SK-N-DZ (cell line): Measurements from ENCODE around the gene GIPC2.
"Not testable (repeated sequence)": the region's sequence is repeated elsewhere in the genome, so short reads cannot be mapped to it uniquely, and the experiment has no call there.

Source experiments
- DNase-seq: peaks from one replicate; pipeline ENCODE4 v3.0.0-alpha.2; 2015; ENCODE audit warnings: low spot score

The GIPC2 gene

GRCh38 chr1:78093560-78093959 lies 47.8 kb downstream of the GIPC2 start:
- no peak for DNase-seq

- DNase-seq, result no peak
Observed at GRCh38 chr1:78094639-78095038, 48.9 kb downstream of the GIPC2 start.

- no peak for DNase-seq
Observed at GRCh38 chr1:78095593-78095992, 49.8 kb downstream of the GIPC2 start.

GRCh38 chr1:78096017-78096416 lies 50.3 kb downstream of the GIPC2 start:
- no peak for DNase-seq

- no peak for DNase-seq
Observed at GRCh38 chr1:78096976-78097375, 51.2 kb downstream of the GIPC2 start.

- DNase-seq, result no peak
Observed at GRCh38 chr1:78101051-78101450, 55.3 kb downstream of the GIPC2 start.

- DNase-seq, result no peak
Observed at GRCh38 chr1:78101514-78101913, 55.7 kb downstream of the GIPC2 start.

GRCh38 chr1:78102082-78102481 lies 56.3 kb downstream of the GIPC2 start:
- DNase-seq, result no peak

- no peak for DNase-seq
Observed at GRCh38 chr1:78102916-78103315, 57.1 kb downstream of the GIPC2 start.

- DNase-seq, result no peak
Observed at GRCh38 chr1:78104322-78104721, 58.6 kb downstream of the GIPC2 start.

- not testable (repeated sequence) for DNase-seq
Observed at GRCh38 chr1:78109659-78110058, 63.9 kb downstream of the GIPC2 start.

- no peak for DNase-seq
Observed at GRCh38 chr1:78113156-78113916, 67.6 kb downstream of the GIPC2 start.

- DNase-seq, result peak; percentile 77
Observed at GRCh38 chr1:78114034-78114956, 68.5 kb downstream of the GIPC2 start.

GRCh38 chr1:78120485-78120884 lies 74.7 kb downstream of the GIPC2 start:
- DNase-seq, result not testable (repeated sequence)

- no peak for DNase-seq
Observed at GRCh38 chr1:78121710-78122109, 75.9 kb downstream of the GIPC2 start.

GRCh38 chr1:78122389-78122788 lies 76.6 kb downstream of the GIPC2 start:
- DNase-seq, result no peak

GRCh38 chr1:78126506-78126905 lies 80.7 kb downstream of the GIPC2 start:
- no peak for DNase-seq

- no peak for DNase-seq
Observed at GRCh38 chr1:78132174-78132947, 86.6 kb downstream of the GIPC2 start.

GRCh38 chr1:78132948-78133322 lies 87.2 kb downstream of the GIPC2 start:
- DNase-seq, result no peak

GRCh38 chr1:78136680-78137079 lies 90.9 kb downstream of the GIPC2 start:
- DNase-seq, result no peak

GRCh38 chr1:78141531-78142231 lies 95.9 kb downstream of the GIPC2 start:
- DNase-seq, result no peak
